ENCODE results near the gene MYO10. TPM values are rescaled to one million over a fixed set of nuclear protein-coding genes. Genes with fewer than 3 reads are reported as not detected.
"Not testable (repeated sequence)": the region's sequence is repeated elsewhere in the genome, so short reads cannot be mapped to it uniquely, and the experiment has no call there.

The MYO10 gene
- polyA plus RNA-seq, 12 donors, result 20.3 to 40.0 (median 29.8) TPM; not detected in 1

GRCh38 chr5:16787278-16787677, 148.8 kb downstream of the MYO10 start:
- no peak for DNase-seq

- no peak for DNase-seq
Observed at GRCh38 chr5:16784843-16785791, 151.0 kb downstream of the MYO10 start.

- no peak for DNase-seq
Observed at GRCh38 chr5:16784088-16784487, 152.0 kb downstream of the MYO10 start.

DNA sequence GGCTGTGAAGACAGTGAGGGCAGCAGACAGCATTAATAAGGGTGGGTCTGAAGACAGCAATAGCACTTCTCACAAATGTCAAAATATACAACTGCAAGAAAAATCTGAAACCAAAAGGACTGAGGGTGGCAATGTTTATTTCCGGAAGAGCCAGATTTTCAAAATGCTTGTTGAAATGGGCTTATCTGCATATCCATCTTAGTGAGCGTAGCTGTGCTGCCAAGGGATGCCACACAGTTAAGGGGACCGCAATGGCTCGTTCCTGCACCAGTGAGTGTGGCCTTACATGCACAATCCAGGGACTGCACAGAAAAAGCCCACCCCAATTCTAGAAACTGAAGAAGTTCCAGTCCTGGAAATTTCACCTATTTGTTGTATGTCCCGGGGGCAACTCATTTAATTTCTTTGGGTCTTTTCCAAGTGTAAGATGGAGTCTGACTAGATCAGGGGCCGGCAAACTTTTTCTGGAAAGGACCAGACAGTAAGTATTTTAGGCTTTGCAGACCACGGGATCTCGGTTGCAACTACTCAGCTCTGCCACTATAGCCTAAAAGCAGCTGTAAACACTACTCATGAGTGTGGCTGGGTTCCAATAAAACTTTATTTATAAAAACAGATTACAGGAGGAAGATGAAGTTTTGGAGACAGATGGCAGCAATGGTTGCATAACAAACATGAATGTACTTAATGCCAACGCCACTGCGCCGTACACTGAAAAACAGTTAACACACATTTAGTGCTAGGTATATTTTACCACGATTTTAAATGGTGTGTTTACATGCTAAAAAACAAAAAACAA, 154.1 kb downstream of the MYO10 start:
- no peak for DNase-seq

GRCh38 chr5:16780325-16780724, 155.8 kb downstream of the MYO10 start:
- DNase-seq, result no peak

- DNase-seq, result no peak
Observed at GRCh38 chr5:16777432-16777831, 158.7 kb downstream of the MYO10 start.

DNA sequence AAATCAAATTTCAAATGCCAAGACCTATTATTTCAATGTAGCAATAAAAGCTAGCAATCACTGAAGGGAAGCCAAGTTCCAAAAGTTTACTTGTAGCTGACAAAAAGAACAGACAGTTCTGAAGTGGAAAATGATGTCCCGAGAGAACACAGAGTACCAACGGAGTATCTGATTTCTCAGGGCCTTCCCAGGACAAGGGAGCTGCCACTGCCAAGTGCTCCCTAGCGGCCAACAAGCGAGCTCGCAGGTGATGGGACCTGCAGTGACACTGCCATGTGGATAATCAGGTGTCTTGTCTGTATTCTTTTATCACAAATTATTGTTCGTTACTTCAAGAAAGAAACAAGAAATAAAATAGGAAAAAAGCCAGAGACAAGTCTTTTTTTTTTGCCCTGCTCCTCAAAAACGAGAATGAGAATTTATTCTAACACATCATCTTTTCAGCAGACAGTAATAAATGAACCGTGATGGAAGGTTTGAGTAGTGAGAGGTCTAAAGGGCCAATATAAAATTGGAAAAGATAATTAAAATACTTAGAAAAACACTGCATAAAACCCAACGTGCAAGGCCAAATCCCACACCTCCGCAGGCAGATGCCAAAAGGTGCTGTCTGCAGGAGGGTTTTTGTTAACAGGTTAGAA, 159.4 kb downstream of the MYO10 start:
- DNase-seq, result no peak

DNA sequence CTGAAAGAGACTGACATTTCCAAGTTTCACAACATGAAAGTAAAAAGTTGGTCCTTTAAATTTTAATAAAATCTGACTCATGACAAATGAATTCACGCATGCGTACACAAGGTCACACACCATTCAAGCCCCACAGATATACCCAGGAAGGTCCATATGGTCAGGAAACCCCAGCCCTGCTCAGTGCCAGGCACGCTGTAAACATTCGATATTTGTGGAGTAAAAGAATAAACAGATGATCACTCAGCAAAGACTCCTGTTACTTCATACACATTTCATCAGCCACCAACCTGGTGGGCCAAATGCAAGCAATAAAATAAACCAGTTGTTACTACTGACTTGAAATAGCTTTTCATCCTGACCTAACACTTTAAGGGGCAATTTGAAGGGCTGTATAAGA, 161.3 kb downstream of the MYO10 start:
- no peak for DNase-seq

- no peak for DNase-seq
Observed at GRCh38 chr5:16773991-16774390, 162.1 kb downstream of the MYO10 start.

- DNase-seq, result no peak
Observed at GRCh38 chr5:16772556-16772955, 163.5 kb downstream of the MYO10 start.

- DNase-seq, result no peak
Observed at GRCh38 chr5:16768184-16768583, 167.9 kb downstream of the MYO10 start.

GRCh38 chr5:16763211-16763610, 172.9 kb downstream of the MYO10 start:
- DNase-seq, result no peak

DNA sequence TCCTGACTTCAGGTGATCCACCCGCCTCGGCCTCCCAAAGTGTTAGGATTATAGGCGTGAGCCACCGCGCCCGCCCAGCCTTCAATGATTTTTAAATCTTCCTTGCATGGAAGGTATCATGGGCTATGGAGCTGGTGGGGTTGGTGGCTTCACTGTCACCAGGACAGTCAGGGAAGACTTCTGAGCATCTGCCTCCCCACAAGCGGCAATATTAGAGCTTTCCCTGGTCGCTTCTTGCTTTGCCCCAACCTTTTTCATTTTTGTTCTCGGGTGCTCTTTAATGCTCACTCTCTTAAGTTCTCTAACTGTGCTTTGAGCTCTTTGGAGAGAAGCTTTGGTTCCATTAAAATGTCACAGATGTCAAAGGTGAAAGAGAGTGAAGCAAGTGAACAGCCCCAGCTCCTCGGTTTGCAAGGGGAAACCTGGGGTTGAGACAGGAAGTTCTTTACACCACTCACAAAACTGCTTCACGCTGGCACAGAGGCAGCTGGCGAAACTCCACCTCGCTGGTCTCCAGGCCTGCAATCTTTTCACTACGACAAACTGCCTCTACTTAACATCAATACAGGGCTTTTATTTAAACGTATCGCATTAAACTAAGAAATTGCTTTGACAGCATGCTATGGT, 176.8 kb downstream of the MYO10 start:
- DNase-seq, result no peak

DNA sequence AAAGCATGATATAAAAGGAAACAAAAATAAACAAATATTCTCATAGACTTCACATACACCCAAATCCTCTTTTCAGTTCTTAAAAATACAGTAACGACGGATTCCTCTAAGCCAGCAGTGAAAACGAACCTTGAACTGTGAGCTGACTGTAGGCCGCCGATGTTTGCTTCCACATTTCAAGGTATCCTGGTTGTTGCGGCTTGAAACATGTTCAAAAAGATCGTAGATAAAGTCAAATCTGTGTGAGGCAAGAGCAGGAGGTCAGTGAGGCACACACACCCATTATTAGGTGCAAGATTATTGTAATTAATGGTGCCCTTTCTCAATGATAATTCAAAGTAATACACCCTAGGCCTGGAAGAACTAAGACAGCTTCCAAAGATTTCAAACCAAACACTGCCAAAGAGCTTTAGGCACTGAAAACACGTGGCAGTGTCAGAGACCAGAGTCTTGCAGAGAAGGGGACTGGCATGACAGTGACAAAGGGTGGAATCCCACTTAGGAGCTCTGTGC, 178.0 kb downstream of the MYO10 start:
- no peak for DNase-seq

- DNase-seq, result not testable (repeated sequence)
Observed at GRCh38 chr5:16757577-16757976, 178.5 kb downstream of the MYO10 start.

DNA sequence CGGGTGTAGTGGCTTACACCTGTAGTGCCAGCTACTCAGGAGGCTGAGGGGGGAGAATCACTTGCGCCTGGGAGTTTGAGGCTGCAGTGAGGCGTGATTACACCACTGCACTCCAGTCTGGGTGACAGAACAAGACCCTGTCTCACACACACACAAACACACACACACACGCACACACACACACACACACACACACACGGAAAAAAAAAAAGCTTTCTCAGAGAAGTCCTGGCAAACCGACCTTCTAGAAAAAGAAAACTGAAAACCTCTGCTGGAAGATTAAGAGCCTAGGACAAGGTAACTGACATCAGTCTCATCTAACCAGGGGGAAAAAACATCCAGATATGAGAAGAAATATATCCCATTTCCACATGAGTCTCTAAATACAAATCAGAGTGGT, 178.9 kb downstream of the MYO10 start:
- DNase-seq, result no peak

- no peak for DNase-seq
Observed at GRCh38 chr5:16756692-16757091, 179.4 kb downstream of the MYO10 start.

DNA sequence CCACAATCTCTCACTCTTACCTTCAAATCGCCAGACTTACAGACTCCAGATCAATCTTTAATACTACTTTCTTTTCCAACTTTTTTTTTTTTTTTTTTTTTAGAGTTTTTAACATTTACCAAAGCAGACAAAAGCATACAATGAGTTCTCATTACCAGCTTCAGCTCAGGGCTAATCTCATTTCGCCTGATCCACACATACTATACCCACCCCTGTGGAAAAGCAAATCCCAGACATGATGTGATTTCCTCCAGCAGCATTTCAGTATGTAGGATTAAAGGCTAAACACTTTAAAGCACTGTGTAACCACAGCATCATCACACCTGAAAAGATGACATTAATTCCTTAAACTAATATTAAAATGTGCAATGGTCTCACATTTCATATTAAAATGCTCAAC, 180.4 kb downstream of the MYO10 start:
- no peak for DNase-seq

DNA sequence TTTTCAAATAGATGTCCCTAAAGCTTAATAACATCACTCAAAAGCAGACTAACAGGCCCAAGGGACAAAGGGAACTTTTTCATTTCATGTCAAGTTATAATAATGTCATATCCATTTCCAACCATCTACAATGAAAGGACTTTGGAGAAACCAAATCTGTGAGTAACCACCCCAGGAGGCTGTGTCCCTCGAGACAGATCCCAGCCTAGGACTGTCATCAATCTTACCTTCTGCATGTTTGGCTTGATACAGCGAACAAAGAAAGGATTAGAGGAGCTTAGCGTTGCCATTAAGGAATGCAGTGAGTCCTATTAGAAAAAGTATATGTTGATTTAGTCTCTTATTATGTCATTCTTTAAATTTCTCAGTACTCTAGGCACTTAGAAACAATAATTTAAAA, 181.5 kb downstream of the MYO10 start:
- no peak for DNase-seq

GRCh38 chr5:16754086-16754485, 182.0 kb downstream of the MYO10 start:
- no peak for DNase-seq

DNA sequence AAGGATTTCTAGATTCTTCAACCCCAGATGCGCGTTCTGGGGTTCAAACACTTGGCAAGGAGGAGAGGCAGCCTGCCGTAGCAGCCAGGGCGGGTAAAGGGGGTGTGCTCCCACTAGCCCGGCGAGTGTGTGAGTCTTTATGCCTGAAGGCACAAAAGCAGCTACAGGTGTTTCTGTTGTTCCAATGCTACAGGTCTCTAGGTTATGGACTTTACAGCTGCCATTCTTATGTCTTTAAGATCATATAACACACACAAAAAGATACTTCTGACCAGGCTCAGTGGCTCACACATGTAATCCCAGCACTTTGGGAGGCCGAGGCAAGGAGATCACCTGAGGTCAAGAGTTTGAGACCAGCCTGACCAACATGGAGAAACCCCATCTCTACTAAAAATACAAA, 185.6 kb downstream of the MYO10 start:
- DNase-seq, result no peak

DNA sequence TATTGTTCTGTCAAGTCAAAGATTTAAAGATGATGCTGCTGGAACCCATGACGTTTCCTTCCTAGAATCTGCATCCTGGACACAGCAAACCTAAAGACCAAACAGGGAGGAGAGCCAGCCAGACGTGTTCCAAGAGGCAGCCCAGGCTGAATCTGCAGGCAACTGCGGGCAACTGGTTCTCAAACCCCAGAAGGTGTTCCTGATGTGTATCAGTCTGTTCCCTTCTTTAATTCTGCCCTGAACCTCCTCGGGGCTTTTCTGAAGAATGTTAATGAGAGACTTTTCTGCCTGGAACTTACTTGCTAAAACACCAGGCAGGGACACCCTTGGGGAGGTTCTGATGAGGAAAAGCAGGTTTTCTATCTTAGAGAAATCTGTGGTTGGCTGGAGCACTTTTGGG, 186.5 kb downstream of the MYO10 start:
- DNase-seq, result no peak

All from muscle of arm (tissue), 12 donors.